Activated T-cell treated with anti-CD3 and anti-CD28 coated beads, Interleukin-2, amount 50 U/mL, for 1 hour (primary cell): ENCODE results near the gene ZNF581.

Experiments
- DNase-seq: peaks from one replicate; pipeline ENCODE4 v3.0.0-alpha.2; 2020

ZNF581 gene

GRCh38 chr19:55650126-55650557, 6.7 kb downstream of the ZNF581 start:
- no peak for DNase-seq

- no peak for DNase-seq
Observed at GRCh38 chr19:55650602-55651230, 7.3 kb downstream of the ZNF581 start.

DNA sequence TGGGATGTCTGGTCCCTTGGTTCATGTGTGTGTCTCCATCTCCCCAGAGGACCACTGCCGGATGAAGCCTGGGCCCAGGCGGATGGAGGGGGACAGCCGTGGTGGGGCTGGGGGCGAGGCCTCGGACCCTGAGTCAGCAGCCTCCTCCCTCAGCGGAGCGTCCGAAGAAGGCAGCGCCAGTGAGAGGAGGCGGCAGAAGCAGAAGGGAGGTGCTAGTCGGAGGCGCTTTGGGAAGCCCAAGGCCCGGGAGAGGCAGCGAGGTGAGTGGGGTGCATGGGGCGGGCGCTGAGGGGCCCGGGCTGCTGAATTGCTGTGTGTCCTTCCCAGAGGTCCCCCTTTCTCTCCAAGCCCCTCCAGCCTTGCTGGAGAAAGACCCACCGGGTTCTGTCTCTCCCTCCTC, 7.8 kb downstream of the ZNF581 start:
- DNase-seq: no peak

DNA sequence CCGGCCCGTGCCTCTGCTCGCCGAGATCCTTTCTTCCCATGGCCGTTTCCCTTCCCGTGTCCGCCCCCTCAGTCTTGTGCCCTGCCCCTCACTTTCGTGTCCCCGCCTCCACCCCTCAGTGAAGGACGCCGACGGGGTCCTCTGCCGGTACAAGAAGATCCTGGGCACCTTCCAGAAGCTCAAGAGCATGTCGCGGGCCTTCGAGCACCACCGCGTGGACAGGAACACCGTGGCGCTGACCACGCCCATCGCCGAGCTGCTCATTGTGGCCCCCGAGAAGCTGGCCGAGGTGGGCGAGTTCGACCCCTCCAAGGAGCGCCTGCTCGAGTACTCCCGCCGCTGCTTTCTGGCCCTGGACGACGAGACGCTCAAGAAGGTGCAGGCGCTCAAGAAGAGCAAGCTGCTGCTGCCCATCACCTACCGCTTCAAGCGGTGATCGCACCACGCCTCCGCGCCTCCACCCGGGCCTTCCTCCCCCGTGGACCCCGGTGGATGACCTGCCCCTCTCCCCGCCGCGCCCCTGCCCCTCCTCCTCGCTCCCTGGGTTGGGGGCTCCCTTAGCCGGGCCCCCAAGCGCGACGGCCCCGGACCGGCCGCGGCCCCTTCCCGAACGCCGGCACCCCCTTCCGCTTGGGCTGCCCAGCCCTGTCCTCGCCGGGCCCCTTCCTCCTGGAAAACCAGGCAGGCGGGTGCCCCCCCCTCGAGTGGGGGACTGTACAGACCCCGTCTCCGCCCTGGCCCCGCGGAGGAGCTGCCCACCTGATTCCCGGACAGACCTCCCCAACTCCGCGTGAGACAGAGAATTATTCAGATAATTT, 9.1 kb downstream of the ZNF581 start:
- DNase-seq: no peak

DNA sequence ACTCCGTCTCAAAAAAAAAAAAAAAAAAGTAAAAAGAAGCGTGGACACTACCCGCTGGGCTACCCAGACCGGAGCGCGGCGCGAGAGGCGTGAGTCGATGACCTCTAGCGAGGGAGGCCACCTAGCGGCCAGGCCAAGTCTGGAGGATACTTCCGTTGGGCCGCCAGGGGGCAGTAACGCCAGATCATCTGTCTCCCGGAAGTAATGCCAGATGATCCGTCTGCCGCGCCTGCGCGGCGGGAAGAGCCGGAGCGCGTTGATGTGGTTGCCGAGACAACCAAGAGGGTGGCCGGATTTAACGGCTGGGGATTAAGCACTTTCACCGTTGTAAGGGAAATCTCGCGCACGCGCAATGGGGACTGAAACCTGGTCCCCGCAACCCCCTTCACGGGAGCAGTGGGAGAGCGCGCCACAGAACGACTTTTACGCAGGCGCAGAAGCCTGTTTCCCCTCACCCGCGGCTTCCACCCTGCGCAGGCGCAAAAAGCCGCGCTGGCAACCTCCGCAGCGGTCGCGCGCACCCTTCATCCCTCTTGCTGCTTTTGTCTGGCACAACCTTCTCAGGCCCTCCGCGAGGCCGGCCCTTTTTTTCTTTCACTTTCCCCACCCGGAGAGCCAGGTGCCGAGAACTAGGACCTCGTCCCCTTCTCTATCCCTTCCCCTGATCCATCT, 10.3 kb downstream of the ZNF581 start:
- peak; percentile 98 for DNase-seq

DNA sequence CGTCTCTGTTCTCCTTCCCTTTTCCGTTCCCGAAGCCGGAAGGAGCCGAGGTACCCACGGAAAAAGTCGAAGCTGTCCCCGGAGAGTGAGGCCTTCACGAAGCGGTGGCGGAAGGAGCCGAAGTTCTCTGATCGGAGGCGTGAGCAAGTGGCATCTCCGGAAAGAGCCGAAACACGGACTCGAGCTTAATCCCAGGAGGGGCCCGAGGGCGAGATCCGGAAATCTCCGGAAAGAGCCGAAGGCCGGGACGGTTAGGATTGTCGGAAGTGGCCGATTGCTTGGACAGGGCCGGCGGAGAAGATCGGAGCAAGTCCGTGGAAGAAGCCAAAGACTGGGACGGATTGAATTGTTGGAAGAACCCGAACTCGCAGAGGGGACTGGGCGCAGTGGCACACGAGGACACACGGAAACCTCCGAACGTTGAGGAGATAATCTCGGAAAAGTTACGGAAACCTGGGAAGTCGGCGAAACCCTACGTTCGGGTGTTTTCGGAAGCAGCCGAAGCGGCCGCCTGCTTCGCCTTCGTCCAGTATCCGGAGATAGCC, 10.9 kb downstream of the ZNF581 start:
- DNase-seq: peak; percentile 97

DNA sequence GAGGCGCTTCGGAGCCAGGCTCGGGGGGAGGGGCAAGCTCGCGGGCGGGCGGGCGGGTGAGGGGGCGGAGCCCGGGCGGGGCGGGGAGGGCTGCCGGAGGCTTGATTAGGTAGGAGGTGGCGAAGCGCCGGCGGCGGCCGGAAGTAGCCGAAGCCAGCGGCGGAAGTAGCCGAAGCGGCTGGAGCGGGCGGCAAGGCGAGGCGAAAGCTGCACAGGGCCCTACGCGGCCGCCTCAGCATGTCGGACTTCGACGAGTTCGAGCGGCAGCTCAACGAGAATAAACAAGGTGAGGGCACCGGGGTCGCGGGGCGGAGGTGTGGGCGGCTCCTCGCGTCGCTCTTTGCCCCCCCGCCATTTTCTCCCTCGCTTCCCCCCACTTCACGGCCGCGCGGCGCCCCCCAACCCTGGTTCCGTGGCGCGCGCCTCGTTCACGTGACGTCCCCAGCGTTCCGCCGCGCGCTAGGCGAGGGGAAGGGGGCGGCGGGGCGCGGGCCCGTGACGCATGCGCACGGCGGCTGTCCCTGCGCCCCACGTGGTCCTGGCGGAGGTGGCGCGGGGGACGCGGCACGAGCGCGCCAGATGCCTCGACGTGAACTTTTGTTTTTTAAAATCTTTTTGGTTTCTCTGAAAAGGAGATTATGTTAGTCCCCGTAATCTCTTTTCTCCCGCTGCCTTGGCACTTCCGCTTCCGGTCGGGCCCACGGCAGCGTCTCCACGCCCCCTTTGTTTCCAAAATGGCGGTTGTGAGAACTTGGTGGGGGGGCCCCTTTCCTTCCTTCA, 11.6 kb downstream of the ZNF581 start, which contains the start of gene U2AF2:
Gene U2AF2 (plus strand): TSS at position 168 of the 780 bp plus-strand sequence. CDS start 70 bp downstream, at position 238.
- DNase-seq: peak; percentile 98

DNA sequence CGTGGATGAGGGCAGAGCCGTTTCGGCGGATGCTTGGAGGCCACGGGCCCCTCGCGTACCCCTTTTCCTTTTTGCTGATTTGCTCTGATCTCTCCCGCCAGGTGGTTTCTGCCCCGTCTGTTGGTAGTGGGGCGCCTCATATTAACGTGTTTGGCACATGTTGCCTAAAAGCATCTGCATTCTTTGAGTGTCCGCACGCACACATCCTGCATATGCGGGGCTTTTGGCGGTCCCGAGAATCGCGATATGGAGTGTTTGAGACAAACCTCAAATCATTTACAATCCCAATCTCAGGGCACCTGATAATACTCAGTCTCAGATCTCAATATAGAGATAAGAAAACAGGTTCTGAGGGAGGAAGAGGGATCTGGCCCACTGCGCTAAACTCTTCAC, 12.2 kb downstream of the ZNF581 start:
- DNase-seq: no peak

DNA sequence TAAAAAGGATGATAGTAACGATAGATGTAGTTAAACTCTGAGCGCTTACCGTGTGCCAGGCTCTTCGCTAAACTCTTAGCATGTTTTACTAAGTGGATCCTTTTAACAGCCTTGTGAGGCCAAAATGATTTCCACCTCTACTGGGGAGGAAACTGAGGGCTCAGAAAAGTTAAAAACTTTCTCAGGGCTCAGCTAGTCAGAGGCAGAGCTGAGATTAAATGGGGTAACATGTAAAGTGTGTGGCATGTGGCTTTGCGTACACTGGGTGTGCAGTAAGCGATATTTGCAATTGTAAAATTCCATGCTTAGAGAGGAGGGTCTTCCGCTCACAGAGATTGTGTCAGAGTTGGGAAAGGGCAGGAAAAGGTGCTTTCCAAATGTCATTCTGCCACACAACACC, 13.1 kb downstream of the ZNF581 start:
- no peak for DNase-seq

DNA sequence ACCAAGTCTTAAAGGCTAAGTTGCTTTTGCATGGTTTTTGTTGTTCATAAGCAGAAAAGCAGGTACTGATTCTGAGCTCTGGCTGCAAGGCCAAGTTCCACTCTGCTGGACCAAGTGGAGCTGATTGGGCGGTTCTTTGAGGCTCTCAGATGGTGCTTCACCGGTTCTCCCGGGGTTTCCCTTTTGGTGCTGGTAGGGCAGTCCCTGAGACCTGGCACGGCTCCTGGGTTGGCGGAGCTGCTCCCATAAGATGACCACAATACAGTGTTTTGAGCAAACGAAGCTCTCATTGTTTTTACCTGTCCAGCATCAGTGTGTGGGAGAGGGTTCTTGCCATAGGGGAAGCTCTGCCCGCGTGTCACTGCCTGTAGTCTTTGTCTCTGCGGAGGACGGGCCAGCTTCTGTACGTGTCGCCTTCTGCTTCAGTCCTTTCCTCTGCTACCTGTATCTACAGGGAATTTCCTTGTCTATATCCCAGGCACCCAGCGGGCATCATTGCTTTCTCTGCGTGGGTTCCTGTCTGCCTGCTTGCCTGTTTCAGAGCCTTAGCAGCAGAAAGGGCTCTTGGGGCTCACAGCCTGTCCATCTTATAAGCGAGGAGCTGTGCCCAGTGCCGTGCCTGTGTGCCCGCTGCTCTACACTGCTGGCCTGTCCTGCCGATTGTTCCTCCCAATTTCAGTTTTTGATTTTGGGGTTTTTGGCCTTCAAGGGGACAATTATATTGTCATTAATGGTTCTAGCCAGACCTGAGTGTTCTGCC, 13.7 kb downstream of the ZNF581 start:
- DNase-seq: no peak

DNA sequence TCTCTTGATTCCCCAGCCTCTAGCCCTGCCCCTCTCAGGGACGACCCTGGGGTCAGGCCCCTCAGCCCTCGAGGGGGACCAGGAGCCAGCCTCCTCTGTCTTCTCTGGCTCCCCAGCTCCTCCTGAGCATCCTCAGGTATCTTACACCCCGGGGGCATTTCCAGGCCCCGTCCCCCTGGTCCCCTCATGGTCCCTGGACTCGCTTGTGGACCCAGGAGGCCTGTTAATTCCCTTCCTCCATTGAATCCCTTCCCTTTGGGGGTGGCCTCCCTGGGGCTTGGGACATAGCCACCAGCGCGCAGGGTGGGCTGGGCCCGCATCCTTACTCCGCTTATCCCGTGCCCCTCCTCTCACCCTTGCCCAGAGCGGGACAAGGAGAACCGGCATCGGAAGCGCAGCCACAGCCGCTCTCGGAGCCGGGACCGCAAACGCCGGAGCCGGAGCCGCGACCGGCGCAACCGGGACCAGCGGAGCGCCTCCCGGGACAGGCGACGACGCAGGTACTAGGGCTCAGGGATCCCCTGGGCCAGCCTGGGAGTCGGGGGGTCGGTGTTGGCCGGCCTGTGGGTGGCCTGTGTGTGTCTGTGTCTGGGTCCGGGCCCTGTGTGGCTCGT, 15.5 kb downstream of the ZNF581 start:
- DNase-seq: no peak

DNA sequence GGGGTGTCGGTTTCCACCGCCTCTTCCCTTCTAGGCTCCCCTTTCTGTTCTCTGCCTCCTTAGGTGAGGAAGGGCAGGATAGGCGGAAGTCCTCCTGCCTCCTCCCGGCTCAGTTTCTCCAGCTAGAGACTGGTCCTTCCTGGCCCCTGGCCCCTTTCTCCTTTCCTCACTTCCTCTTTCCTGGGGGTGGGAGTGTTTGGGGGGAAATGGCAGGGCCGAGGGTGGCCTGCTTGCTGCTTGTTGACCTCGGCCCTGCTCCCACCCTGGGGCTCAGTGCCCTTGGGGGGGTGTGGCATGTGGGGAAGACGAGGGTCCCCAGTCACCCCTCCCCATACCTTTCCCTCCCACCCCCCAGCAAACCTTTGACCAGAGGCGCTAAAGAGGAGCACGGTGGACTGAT, 16.4 kb downstream of the ZNF581 start:
- no peak for DNase-seq

DNA sequence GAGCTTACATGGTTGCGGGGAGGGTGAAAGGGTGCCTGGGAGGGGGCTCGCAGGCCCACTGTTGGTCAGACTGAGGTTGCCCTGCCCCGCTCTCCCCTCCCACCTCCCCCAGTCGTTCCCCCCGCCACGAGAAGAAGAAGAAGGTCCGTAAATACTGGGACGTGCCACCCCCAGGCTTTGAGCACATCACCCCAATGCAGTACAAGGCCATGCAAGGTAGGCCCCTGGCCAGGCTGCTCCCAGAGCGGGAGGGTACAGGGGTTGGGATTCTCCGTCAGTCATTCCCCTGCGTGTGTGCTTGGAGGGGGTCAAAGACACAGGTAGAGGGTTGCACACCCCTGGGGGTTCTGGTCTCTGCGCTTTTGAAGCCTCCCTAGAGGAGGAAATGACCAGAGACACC, 17.0 kb downstream of the ZNF581 start:
- DNase-seq: no peak

- DNase-seq: no peak
Observed at GRCh38 chr19:55660991-55661390, 17.5 kb downstream of the ZNF581 start.

- no peak for DNase-seq
Observed at GRCh38 chr19:55661826-55662225, 18.4 kb downstream of the ZNF581 start.

GRCh38 chr19:55663846-55664536, 20.5 kb downstream of the ZNF581 start:
- DNase-seq: no peak

- no peak for DNase-seq
Observed at GRCh38 chr19:55666343-55667005, 23.0 kb downstream of the ZNF581 start.

DNA sequence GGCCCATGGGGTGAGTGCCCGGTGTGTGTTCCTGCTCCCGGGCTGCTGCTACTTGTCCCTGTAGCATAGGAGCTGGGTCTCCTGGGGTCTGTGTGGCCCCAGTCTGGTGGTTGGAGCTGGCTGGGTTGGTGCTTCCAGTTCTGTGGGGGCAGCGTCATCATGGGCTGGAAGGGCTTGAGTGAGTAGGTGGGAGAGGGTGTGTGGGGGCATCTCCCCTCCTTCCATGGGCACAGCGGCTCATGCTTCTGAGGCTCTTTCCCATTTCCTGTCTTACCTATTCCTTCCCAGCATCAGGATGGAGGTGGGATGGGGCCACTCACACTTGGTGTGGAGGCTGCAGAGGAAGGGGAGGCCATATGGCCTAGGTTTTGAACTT, 23.5 kb downstream of the ZNF581 start:
- DNase-seq: no peak

- no peak for DNase-seq
Observed at GRCh38 chr19:55667511-55667910, 24.1 kb downstream of the ZNF581 start.

DNA sequence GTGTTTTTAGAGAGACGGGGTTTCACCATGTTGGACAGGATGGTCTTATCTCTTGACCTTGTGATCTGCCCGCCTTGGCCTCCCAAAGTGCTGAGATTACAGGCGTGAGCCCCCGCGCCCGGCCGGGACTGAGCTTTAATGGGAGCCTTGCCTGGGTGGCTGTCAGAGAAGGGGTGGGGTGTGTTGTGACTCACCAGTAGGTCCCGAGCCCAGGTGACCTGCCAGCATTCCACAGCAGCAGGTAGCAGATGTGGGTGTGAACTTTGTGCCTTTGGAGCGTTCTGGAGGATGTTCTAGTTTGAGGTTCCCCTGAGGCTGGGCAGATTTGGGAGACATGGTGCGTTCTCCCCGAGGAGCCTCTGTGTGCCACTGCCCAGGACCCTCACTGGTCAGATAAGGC, 24.5 kb downstream of the ZNF581 start:
- no peak for DNase-seq
